Smooth muscle cell (in vitro differentiated cells): ENCODE measurements around the gene RAI1. TPM values are rescaled to one million over a fixed set of nuclear protein-coding genes. Genes with fewer than 3 reads are reported as not detected.

Experiments
- DNase-seq: peaks from one replicate; lab custom pipeline; 2025; ENCODE audit not compliant: unreplicated experiment; lab: John Stamatoyannopoulos, UW
- H2AFZ ChIP-seq: fragments of 200-600 bp; sonication (generic); 2 replicates; pipeline ENCODE4 v1.6.0; 2016; ENCODE audit warnings: antibody characterized with exemption, low read depth, mild to moderate bottlenecking
- H3F3A ChIP-seq: fragments of 200-600 bp; sonication (generic); 2 replicates; pipeline ENCODE4 v1.6.0; 2017; ENCODE audit warnings: antibody characterized with exemption, low read depth
- H3K27ac ChIP-seq: fragments of 200-600 bp; sonication (generic); 2 replicates; pipeline ENCODE4 v1.5.1; 2016; ENCODE audit warnings: low read depth, mild to moderate bottlenecking
- H3K27me3 ChIP-seq: fragments of 200-600 bp; sonication (generic); 2 replicates; pipeline ENCODE4 v1.6.1; 2016; ENCODE audit warnings: low read depth, mild to moderate bottlenecking
- H3K36me3 ChIP-seq: fragments of 200-600 bp; sonication (generic); 2 replicates; pipeline ENCODE4 v1.5.1; 2016; ENCODE audit warnings: low read depth
- H3K4me1 ChIP-seq: fragments of 200-600 bp; sonication (generic); 2 replicates; pipeline ENCODE4 v1.5.1; 2016; ENCODE audit warnings: low read depth
- H3K4me2 ChIP-seq: fragments of 200-600 bp; sonication (generic); 2 replicates; pipeline ENCODE4 v1.6.0; 2016; ENCODE audit warnings: mild to moderate bottlenecking
- H3K4me3 ChIP-seq: fragments of 200-600 bp; sonication (generic); 2 replicates; pipeline ENCODE4 v1.5.1; 2016; ENCODE audit warnings: mild to moderate bottlenecking
- H3K79me2 ChIP-seq: fragments of 200-600 bp; sonication (generic); 2 replicates; pipeline ENCODE4 v1.6.0; 2016; ENCODE audit warnings: low read depth, mild to moderate bottlenecking
- H3K9ac ChIP-seq: fragments of 200-600 bp; sonication (generic); 2 replicates; pipeline ENCODE4 v1.6.0; 2016; ENCODE audit warnings: low read depth
- H3K9me3 ChIP-seq: fragments of 200-600 bp; sonication (generic); replicated peaks from 2 replicates; pipeline ENCODE4 v1.5.1; 2016; ENCODE audit warnings: low read depth
- H4K20me1 ChIP-seq: fragments of 200-600 bp; sonication (generic); 2 replicates; pipeline ENCODE4 v1.6.0; 2016; ENCODE audit warnings: low read depth
- WGBS: methylation state at CpG from one replicate; pipeline ENCODE4 v1.1.7; 2016; ENCODE audit warnings: low lambda C conversion rate; 5-methylcytosine and 5-hydroxymethylcytosine counted together
- polyA plus RNA-seq: library from polyadenylated mRNA; unstranded; fragments of >200 nt; fragmentation: Nextera tagmentation; extraction: Ambion mirVana; gene quantifications from 2 replicates; pipeline ENCODE4 v1.2.1, GENCODE V29; 2016
- total RNA-seq: library from RNA; depleted of rRNA; stranded (reverse); fragments of >200 nt; gene quantifications from 2 replicates; pipeline ENCODE4 v1.2.3, GENCODE V29; 2014
- TF ChIP-seq, protein P1 (sequence below): fragments of 200-600 bp; sonication (generic); IDR thresholded peaks from 2 replicates; pipeline ENCODE4 v1.5.1; 2017; ENCODE audit warnings: borderline replicate concordance, mild to moderate bottlenecking, antibody characterized with exemption; ENCODE audit not compliant: insufficient read depth, poor library complexity, severe bottlenecking

RAI1 gene
- total and polyA plus RNA-seq, 2 experiments from 2014 or later, result 11.1 to 17.6 TPM

DNA sequence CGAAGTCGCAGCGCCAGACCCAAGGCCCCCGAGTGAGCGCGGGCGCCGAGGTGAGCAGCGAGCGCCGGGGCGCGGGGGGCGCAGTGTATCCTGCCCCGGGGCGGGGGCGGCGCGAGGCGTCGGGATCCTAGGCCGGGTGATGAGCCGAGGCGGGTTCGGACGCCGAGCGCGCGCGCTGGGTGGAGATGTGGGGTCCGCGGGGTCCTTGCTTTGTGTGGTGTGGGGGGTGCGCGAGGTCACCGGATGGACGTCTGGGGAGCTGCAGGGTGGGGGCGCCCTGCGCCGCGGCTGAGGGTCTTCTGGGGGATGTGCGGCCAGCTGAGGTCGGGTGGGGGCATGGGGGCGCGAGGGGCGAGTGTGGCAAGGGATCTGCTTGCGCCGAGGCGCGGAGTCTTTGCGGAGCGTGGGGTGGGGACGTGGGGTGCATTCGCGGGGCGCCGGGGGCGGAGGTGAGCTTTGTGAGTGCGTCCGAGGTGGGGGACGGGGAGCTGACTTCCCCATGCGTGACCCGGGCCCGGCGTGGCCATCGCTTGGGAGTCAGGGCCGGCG lies 560 bp downstream of the RAI1 start:
- H3K4me1 ChIP-seq, result peaks cover 17% of the 10 kb centered on the region
- peak; percentile 57 for DNase-seq
- no peaks in the 10 kb centered on the region for H3K9me3 ChIP-seq
- peaks cover 28% of the 10 kb centered on the region for H3F3A ChIP-seq
- H3K4me3 ChIP-seq, result peak overlapping the region; percentile 92
- peaks cover 16% of the 10 kb centered on the region for H4K20me1 ChIP-seq
- H3K36me3 ChIP-seq, result no peaks in the 10 kb centered on the region
- TF ChIP-seq, protein P1, sequence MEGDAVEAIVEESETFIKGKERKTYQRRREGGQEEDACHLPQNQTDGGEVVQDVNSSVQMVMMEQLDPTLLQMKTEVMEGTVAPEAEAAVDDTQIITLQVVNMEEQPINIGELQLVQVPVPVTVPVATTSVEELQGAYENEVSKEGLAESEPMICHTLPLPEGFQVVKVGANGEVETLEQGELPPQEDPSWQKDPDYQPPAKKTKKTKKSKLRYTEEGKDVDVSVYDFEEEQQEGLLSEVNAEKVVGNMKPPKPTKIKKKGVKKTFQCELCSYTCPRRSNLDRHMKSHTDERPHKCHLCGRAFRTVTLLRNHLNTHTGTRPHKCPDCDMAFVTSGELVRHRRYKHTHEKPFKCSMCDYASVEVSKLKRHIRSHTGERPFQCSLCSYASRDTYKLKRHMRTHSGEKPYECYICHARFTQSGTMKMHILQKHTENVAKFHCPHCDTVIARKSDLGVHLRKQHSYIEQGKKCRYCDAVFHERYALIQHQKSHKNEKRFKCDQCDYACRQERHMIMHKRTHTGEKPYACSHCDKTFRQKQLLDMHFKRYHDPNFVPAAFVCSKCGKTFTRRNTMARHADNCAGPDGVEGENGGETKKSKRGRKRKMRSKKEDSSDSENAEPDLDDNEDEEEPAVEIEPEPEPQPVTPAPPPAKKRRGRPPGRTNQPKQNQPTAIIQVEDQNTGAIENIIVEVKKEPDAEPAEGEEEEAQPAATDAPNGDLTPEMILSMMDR, result no peak
- H3K9ac ChIP-seq, result peak overlapping the region; percentile 99
- H3K79me2 ChIP-seq, result peaks cover 45% of the 10 kb centered on the region
- under 1% methylated on average over 23 of the region's 68 CpGs for WGBS
- H3K27me3 ChIP-seq, result no peaks in the 10 kb centered on the region
- peak overlapping the region; percentile 81 for H2AFZ ChIP-seq
- peak overlapping the region; percentile 98 for H3K4me2 ChIP-seq
- peak overlapping the region; percentile 99 for H3K27ac ChIP-seq

DNA sequence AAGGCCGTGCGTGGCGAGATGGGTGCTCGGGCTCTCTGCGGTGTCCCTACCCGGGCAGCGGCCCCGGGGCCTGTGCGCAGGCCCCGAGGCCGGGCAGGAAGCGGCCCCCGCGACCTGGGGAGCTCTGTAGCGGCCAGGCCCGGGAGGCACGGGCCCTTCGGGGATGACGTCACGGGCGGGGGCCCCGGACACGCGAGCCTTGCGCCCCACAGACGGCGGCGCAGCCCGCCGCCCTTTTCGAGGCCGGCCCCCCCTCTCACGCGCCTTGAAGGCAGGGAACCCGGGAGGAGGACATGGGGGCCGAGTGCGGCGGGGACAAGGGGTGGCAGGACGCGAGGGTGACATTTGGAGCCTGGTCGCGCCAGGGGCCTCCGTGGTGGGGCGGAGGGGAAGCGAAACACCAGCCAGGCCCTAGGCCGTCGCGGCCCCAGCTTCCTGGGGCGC lies 1.1 kb downstream of the RAI1 start:
- peaks cover 17% of the 10 kb centered on the region for H3K4me1 ChIP-seq

DNA sequence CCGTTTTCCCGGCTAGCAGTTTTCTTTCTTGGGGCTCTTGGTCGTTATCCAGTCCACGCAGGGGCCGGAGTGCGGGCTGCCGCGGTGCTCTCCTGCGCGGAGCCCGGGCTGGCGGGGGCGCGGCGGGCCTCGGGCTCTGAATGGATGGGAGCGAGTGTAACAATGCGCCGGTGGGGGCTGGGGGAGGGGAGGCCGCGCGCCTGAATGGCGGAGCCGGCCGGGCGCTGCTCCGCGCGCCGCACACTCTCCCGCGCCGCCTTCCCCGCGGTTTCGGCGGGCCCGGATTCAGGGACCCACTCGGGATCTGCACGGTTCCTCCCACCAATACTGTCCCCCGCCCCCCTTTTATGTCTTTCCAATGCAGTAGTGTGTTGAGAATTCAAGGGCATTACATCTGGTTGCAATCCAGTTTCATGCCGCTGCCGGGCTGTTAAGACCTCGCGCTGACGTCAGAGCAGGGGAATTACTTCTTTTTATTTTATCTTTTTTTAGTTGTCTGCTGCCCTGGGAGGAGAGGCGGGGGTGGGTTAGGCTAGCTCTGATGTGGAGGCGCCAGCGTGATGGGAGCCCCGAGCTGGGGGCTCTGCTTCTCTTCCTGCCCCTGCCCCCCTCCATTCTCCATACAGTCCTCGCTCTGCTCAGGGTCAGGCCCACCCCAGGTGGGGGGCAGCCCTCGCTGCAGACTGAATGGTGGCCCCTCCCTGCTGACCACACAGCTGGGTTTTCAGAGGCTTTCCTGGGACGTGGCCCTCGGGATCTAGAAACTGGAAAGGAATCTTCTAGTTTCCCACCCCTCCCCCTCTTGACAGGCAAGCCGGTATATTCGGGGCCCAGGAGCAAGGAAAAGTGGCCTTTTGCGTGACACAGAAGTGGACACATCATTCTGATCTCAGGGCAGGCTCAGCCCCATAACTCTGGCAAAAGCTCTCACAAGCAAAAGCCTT lies 1.8 kb downstream of the RAI1 start:
- Histone ChIP-seq H4K20me1 (peaks cover 27% of the 10 kb centered on the region), H3K4me1 (peaks cover 17% of the 10 kb centered on the region), H3K4me2 (peak overlapping the region; percentile 98), H3K36me3 (no peaks in the 10 kb centered on the region), H2AFZ (peak overlapping the region; percentile 81), H3K4me3 (peak overlapping the region; percentile 92), H3K9ac (peak overlapping the region; percentile 99), H3F3A (peaks cover 28% of the 10 kb centered on the region), H3K27ac (peak overlapping the region; percentile 99), H3K79me2 (peaks cover 57% of the 10 kb centered on the region), H3K9me3 (no peaks in the 10 kb centered on the region), H3K27me3 (no peaks in the 10 kb centered on the region)
- TF ChIP-seq, protein P1, result no peak
- DNase-seq, result peak; percentile 61
- WGBS, result under 1% methylated on average over 57 of the region's 57 CpGs

More for the DNA sequence above, 1.1 kb downstream of the RAI1 start:
- Histone ChIP-seq H3K79me2 (peaks cover 50% of the 10 kb centered on the region), H3K9me3 (no peaks in the 10 kb centered on the region), H2AFZ (peak overlapping the region; percentile 81), H3K27me3 (no peaks in the 10 kb centered on the region), H3K4me3 (peak overlapping the region; percentile 92), H3K4me2 (peak overlapping the region; percentile 98), H3K9ac (peak overlapping the region; percentile 99), H4K20me1 (peaks cover 21% of the 10 kb centered on the region), H3K36me3 (no peaks in the 10 kb centered on the region), H3K27ac (peak overlapping the region; percentile 99), H3F3A (peaks cover 28% of the 10 kb centered on the region)
- peak; percentile 61 for DNase-seq
- 0% methylated on average over 37 of the region's 49 CpGs for WGBS
- TF ChIP-seq, protein P1, result no peak
